Panc1 (cell line): ENCODE measurements around the gene FNBP1L. TPM values are rescaled to one million over a fixed set of nuclear protein-coding genes. Genes with fewer than 3 reads are reported as not detected.

Source experiments
- ATAC-seq: fragments of 200-7000 bp; cut with Tn5 transposase; 2 replicates; pipeline ENCODE4 v1.9.1; 2020; ENCODE audit warnings: mild to moderate bottlenecking, moderate library complexity
- BruUV-seq: library from RNA; stranded (reverse); fragments of 400-500 nt; replicated peaks from 2 replicates; lab custom pipeline; 2021; lab: Mats Ljungman, UMichigan
- CTCF ChIA-PET: fragments of 300-600 bp; sonication (Branson Sonifier 250); formaldehyde crosslinking; loops from one replicate; lab custom pipeline; 2022; ENCODE audit warnings: antibody characterized with exemption; lab: Charles Lee
- POLR2A ChIA-PET: fragments of 300-600 bp; sonication (Branson Sonifier 250); formaldehyde crosslinking; loops from one replicate; lab custom pipeline; 2022; ENCODE audit warnings: antibody characterized with exemption; lab: Charles Lee
- DNase-seq: peaks from one replicate; pipeline ENCODE4 v3.0.0-alpha.2; 2010; ENCODE audit warnings: low read depth, low spot score
- H3K27ac ChIP-seq: 2 replicates; pipeline ENCODE4 v1.5.1; 2011; ENCODE audit warnings: mild to moderate bottlenecking, low read length, inconsistent platforms
- H3K27me3 ChIP-seq: fragments of 200-500 bp; sonication (Bioruptor generic); 2 replicates; pipeline ENCODE4 v1.6.0; 2014; ENCODE audit warnings: low read length, inconsistent platforms; ENCODE audit not compliant: control insufficient read depth, insufficient read depth
- H3K36me3 ChIP-seq: fragments of 200-500 bp; sonication (Bioruptor generic); 2 replicates; pipeline ENCODE4 v1.5.1; 2014; ENCODE audit warnings: inconsistent platforms, mild to moderate bottlenecking, low read length, moderate library complexity; ENCODE audit not compliant: control insufficient read depth, insufficient read depth
- H3K4me1 ChIP-seq: 2 replicates; pipeline ENCODE4 v1.5.1; 2011; ENCODE audit warnings: inconsistent platforms, mild to moderate bottlenecking, low read length, moderate library complexity; ENCODE audit not compliant: control insufficient read depth, insufficient read depth
- H3K4me3 ChIP-seq, 2 experiments: 2 replicates each; pipeline ENCODE4 v1.5.1; 2011 to 2012; ENCODE audit warnings: low read depth in 2 of 2, low read length in 2 of 2, mild to moderate bottlenecking in 2 of 2, inconsistent platforms in 1 of 2, moderate library complexity in 1 of 2
- H3K9me3 ChIP-seq: fragments of 200-500 bp; sonication (Bioruptor generic); 2 replicates; pipeline ENCODE4 v1.5.1; 2014; ENCODE audit warnings: low read depth, mild to moderate bottlenecking, inconsistent platforms, low read length, moderate library complexity; ENCODE audit not compliant: control insufficient read depth, insufficient read depth
- POLR2AphosphoS5 ChIP-seq: IDR thresholded peaks from 2 replicates; pipeline ENCODE4 v1.6.1; 2012; ENCODE audit warnings: mild to moderate bottlenecking, low read depth, low read length, moderate library complexity
- REST ChIP-seq, 2 experiments: IDR thresholded peaks; 2 replicates each; pipeline ENCODE4 v1.6.1; 2011 to 2012; ENCODE audit warnings: low read depth in 2 of 2, control low read depth in 1 of 2, low read length in 1 of 2, mild to moderate bottlenecking in 1 of 2, moderate library complexity in 1 of 2; ENCODE audit not compliant: insufficient read depth in 1 of 2
- SIN3A ChIP-seq: IDR thresholded peaks from 2 replicates; pipeline ENCODE4 v1.6.1; 2012; ENCODE audit warnings: low read depth, mild to moderate bottlenecking, low read length, moderate library complexity, borderline replicate concordance; ENCODE audit not compliant: insufficient read depth
- TCF7L2 ChIP-seq: IDR thresholded peaks from 2 replicates; pipeline ENCODE4 v1.6.1; 2011; ENCODE audit warnings: mild to moderate bottlenecking, low read depth, low read length, inconsistent platforms
- in situ Hi-C: cut with HindIII; loops from 2 replicates; pipeline ENCODE4 v1.10.0; 2016; ENCODE audit warnings: low sequenced_read_pairs, low pct_unique_long_range_greater_than_20kb
- intact Hi-C: fragments of 100-400 bp; cut with micrococcal nuclease; formaldehyde crosslinking; loops from one replicate; pipeline ENCODE4 v1.10.0; 2022; ENCODE audit not compliant: unreplicated experiment
- total RNA-seq: library from RNA; stranded (reverse); gene quantifications from one replicate; pipeline ENCODE4 v1.2.1, GENCODE V29; 2021; ENCODE audit not compliant: unreplicated experiment
- TF ChIP-seq, protein P1 (sequence below): fragments of 450-650 bp; IDR thresholded peaks from 2 replicates; pipeline ENCODE4 v1.5.1; 2017; ENCODE audit warnings: mild to moderate bottlenecking

The FNBP1L gene
- total RNA-seq, 1 experiment from 2014 or later = 25.1 TPM

GRCh38 chr1:93554883-93555872 is 107.3 kb downstream of the FNBP1L start:
- Histone ChIP-seq H3K4me1 (peaks cover 27% of the 10 kb centered on the region), H3K9me3 (no peaks in the 10 kb centered on the region)

GRCh38 chr1:93556291-93556690 is 108.4 kb downstream of the FNBP1L start:
- Histone ChIP-seq H3K27ac (no peak overlapping the region), H3K36me3 (peaks cover 5% of the 10 kb centered on the region; the same call in 1 of the 2 replicates), H3K27me3 (no peaks in the 10 kb centered on the region), H3K4me1 (peaks cover 27% of the 10 kb centered on the region), H3K9me3 (no peaks in the 10 kb centered on the region), H3K4me3 (no peak overlapping the region)
- DNase-seq (no peak), ATAC-seq (no peak)
- POLR2A ChIA-PET = no interaction called here
- TF ChIP-seq TCF7L2 (no peak), POLR2AphosphoS5 (no peak), REST (IDR thresholded peaks at IDR 0.05; ENCODE audit: insufficient read depth in 1 of 2, low read depth in 2 of 2, low read length in 1 of 2) (no peak), SIN3A (no peak)
- TF ChIP-seq, protein P1, sequence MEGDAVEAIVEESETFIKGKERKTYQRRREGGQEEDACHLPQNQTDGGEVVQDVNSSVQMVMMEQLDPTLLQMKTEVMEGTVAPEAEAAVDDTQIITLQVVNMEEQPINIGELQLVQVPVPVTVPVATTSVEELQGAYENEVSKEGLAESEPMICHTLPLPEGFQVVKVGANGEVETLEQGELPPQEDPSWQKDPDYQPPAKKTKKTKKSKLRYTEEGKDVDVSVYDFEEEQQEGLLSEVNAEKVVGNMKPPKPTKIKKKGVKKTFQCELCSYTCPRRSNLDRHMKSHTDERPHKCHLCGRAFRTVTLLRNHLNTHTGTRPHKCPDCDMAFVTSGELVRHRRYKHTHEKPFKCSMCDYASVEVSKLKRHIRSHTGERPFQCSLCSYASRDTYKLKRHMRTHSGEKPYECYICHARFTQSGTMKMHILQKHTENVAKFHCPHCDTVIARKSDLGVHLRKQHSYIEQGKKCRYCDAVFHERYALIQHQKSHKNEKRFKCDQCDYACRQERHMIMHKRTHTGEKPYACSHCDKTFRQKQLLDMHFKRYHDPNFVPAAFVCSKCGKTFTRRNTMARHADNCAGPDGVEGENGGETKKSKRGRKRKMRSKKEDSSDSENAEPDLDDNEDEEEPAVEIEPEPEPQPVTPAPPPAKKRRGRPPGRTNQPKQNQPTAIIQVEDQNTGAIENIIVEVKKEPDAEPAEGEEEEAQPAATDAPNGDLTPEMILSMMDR = no peak
- CTCF ChIA-PET = no interaction called here
- BruUV-seq = no TSS peak
- in situ Hi-C loops (no loop called here), intact Hi-C loops (no loop called here)

More at GRCh38 chr1:93554883-93555872, 107.3 kb downstream of the FNBP1L start:
- ChIA-PET POLR2A (interaction anchor here (0.5 kb wide), 1 partner anchor 37 kb away, joined by 3 read pairs; no protein-coding TSS in a partner anchor), CTCF (interaction anchor here (0.7 kb wide), 1 partner anchor 296 kb away, joined by 3 read pairs; no protein-coding TSS in a partner anchor)
- in situ Hi-C loops = no loop called here
- Histone ChIP-seq H3K4me3 (no peak overlapping the region), H3K27ac (no peak overlapping the region), H3K27me3 (no peaks in the 10 kb centered on the region), H3K36me3 (peaks cover 3% of the 10 kb centered on the region; the same call in 1 of the 2 replicates)
- ATAC-seq (no peak), DNase-seq (no peak)
- BruUV-seq = no TSS peak
- TF ChIP-seq POLR2AphosphoS5 (no peak), TCF7L2 (no peak), REST (IDR thresholded peaks at IDR 0.05; ENCODE audit: insufficient read depth in 1 of 2, low read depth in 2 of 2, low read length in 1 of 2) (no peak), SIN3A (no peak)
- TF ChIP-seq, protein P1 = no peak
- intact Hi-C loops = no loop called here
